HepG2 (cell line): ENCODE results near the gene ZNF628. TPM values are rescaled to one million over a fixed set of nuclear protein-coding genes. Genes with fewer than 3 reads are reported as not detected.

Experiments
- AFF4 ChIP-seq: sonication (generic); formaldehyde crosslinking; IDR thresholded peaks from 2 replicates; pipeline ENCODE4 v1.4.0; 2020; ENCODE audit warnings: missing genetic modification reagents
- AHR ChIP-seq: IDR thresholded peaks from 2 replicates; pipeline ENCODE4 v1.6.1; 2018; ENCODE audit warnings: missing genetic modification reagents, missing compliant biosample characterization
- FOXK1 ChIP-seq: sonication (generic); formaldehyde crosslinking; IDR thresholded peaks from 2 replicates; pipeline ENCODE4 v1.4.0; 2020; ENCODE audit warnings: low read depth, missing genetic modification reagents, borderline replicate concordance
- NCOR1 ChIP-seq: fragments of 200-600 bp; sonication (generic); IDR thresholded peaks from 2 replicates; pipeline ENCODE4 v1.7.0; 2017; ENCODE audit warnings: antibody characterized with exemption, low read length, borderline replicate concordance
- NR3C1 ChIP-seq: sonication (generic); formaldehyde crosslinking; IDR thresholded peaks from 2 replicates; pipeline ENCODE4 v1.4.0; 2020; ENCODE audit warnings: missing genetic modification reagents
- PRDM15 ChIP-seq: sonication (generic); formaldehyde crosslinking; IDR thresholded peaks from 2 replicates; pipeline ENCODE4 v1.4.0; 2020; ENCODE audit warnings: missing genetic modification reagents
- RARA ChIP-seq: IDR thresholded peaks from 2 replicates; pipeline ENCODE4 v1.6.1; 2016; ENCODE audit warnings: missing genetic modification reagents, missing compliant biosample characterization
- SNAPC2 ChIP-seq: sonication (generic); formaldehyde crosslinking; IDR thresholded peaks from 2 replicates; pipeline ENCODE4 v1.8.1; 2022; ENCODE audit warnings: mild to moderate bottlenecking, missing genetic modification reagents
- SP5 ChIP-seq: IDR thresholded peaks from 2 replicates; pipeline ENCODE4 v1.6.1; 2016; ENCODE audit warnings: low read depth, borderline replicate concordance
- SPEN ChIP-seq: sonication (generic); formaldehyde crosslinking; IDR thresholded peaks from 2 replicates; pipeline ENCODE4 v1.5.1; 2020; ENCODE audit warnings: low read depth, mild to moderate bottlenecking, missing genetic modification reagents
- ZBTB2 ChIP-seq: sonication (generic); formaldehyde crosslinking; IDR thresholded peaks from 2 replicates; pipeline ENCODE4 v1.8.0; 2022; ENCODE audit warnings: low read depth, missing genetic modification reagents
- ZNF496 ChIP-seq: sonication (generic); formaldehyde crosslinking; IDR thresholded peaks from 2 replicates; pipeline ENCODE4 v1.8.1; 2023; ENCODE audit warnings: mild to moderate bottlenecking, moderate library complexity, missing genetic modification reagents; ENCODE audit not compliant: insufficient replicate concordance
- ZNF598 ChIP-seq: sonication (generic); formaldehyde crosslinking; IDR thresholded peaks from 2 replicates; pipeline ENCODE4 v1.5.1; 2020; ENCODE audit warnings: mild to moderate bottlenecking, missing genetic modification reagents, borderline replicate concordance
- ZNF766 ChIP-seq: sonication (generic); formaldehyde crosslinking; IDR thresholded peaks from 2 replicates; pipeline ENCODE4 v1.5.0; 2020; ENCODE audit warnings: missing genetic modification reagents, borderline replicate concordance
- polyA plus RNA-seq, 8 experiments: library from polyadenylated mRNA; depleted of rRNA in 3 of 8; stranded (reverse) in 7 of 8; unstranded in 1 of 8; fragments of >200 nt; fragmentation: Illumina TruSeq in 4 of 8; extraction: Trizol in 4 of 8; gene quantifications; 2 replicates each; pipeline versions ENCODE4 v1.2.1 to v1.2.3, GENCODE V29; 2011 to 2016; ENCODE audit warnings: low read depth in 4 of 8, missing spikeins in 1 of 8, mixed read lengths in 1 of 8; ENCODE audit not compliant: insufficient read depth in 1 of 8
- total RNA-seq, 5 experiments: library from RNA; depleted of rRNA; stranded (reverse); fragments of >200 nt; fragmentation: Illumina TruSeq; extraction: Trizol; gene quantifications; 2 replicates each; pipeline ENCODE4 v1.2.3, GENCODE V29; 2016; ENCODE audit warnings: low read depth in 1 of 5
- TF ChIP-seq, protein P1 (sequence below): sonication (generic); formaldehyde crosslinking; conservative IDR thresholded peaks from 2 replicates; pipeline ENCODE4 v1.8.1; 2023; ENCODE audit warnings: missing genetic modification reagents
- TF ChIP-seq, protein P2 (sequence below): sonication (generic); formaldehyde crosslinking; IDR thresholded peaks from 2 replicates; pipeline ENCODE4 v1.5.0; 2020; ENCODE audit warnings: mild to moderate bottlenecking, missing genetic modification reagents

ZNF628 gene
- total and polyA plus RNA-seq, 2 of the 13 experiments (the other 11 are each of a cell fraction or from before 2014, with no cell fraction given): 0.54 to 1.2 TPM

- TF ChIP-seq, protein P1, sequence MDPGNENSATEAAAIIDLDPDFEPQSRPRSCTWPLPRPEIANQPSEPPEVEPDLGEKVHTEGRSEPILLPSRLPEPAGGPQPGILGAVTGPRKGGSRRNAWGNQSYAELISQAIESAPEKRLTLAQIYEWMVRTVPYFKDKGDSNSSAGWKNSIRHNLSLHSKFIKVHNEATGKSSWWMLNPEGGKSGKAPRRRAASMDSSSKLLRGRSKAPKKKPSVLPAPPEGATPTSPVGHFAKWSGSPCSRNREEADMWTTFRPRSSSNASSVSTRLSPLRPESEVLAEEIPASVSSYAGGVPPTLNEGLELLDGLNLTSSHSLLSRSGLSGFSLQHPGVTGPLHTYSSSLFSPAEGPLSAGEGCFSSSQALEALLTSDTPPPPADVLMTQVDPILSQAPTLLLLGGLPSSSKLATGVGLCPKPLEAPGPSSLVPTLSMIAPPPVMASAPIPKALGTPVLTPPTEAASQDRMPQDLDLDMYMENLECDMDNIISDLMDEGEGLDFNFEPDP: no peak
- TF ChIP-seq SP5 (0 out of 2 replicates have a peak, but pooled peaks have one; percentile 32), SNAPC2 (CRISPR knock-in tag) (no peak), AFF4 (CRISPR knock-in tag) (no peak), RARA (no peak), ZBTB2 (no peak), ZNF598 (CRISPR knock-in tag) (peak; percentile 73; the same call in 1 of the 2 replicates), ZNF766 (CRISPR knock-in tag) (no peak), NCOR1 (peak; percentile 50; the same call in 1 of the 2 replicates), AHR (peak; percentile 35; the same call in 1 of the 2 replicates), ZNF496 (CRISPR knock-in tag) (no peak), FOXK1 (CRISPR knock-in tag) (0 out of 2 replicates have a peak, but pooled peaks have one; percentile 15), NR3C1 (CRISPR knock-in tag) (no peak), SPEN (CRISPR knock-in tag) (peak; percentile 57; the same call in 1 of the 2 replicates), PRDM15 (CRISPR knock-in tag) (no peak; the same call in 1 of the 2 replicates)
- TF ChIP-seq, protein P2, sequence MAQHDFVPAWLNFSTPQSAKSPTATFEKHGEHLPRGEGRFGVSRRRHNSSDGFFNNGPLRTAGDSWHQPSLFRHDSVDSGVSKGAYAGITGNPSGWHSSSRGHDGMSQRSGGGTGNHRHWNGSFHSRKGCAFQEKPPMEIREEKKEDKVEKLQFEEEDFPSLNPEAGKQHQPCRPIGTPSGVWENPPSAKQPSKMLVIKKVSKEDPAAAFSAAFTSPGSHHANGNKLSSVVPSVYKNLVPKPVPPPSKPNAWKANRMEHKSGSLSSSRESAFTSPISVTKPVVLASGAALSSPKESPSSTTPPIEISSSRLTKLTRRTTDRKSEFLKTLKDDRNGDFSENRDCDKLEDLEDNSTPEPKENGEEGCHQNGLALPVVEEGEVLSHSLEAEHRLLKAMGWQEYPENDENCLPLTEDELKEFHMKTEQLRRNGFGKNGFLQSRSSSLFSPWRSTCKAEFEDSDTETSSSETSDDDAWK (CRISPR knock-in tag): no peak
These were observed 9.0 kb upstream of the ZNF628 start (continued) for GRCh38 chr19:55467236-55468053.
